Stimulated activated CD8-positive, alpha-beta memory T cell treated with anti-CD3 and anti-CD28 coated beads, Interleukin-15, amount 100 ng/mL, for 24 hours (primary cell): Measurements from ENCODE around the gene BMP3.

Source experiments
- DNase-seq: peaks from one replicate; pipeline ENCODE4 v3.0.0-alpha.2; 2020; ENCODE audit warnings: low read depth

The BMP3 gene

DNA sequence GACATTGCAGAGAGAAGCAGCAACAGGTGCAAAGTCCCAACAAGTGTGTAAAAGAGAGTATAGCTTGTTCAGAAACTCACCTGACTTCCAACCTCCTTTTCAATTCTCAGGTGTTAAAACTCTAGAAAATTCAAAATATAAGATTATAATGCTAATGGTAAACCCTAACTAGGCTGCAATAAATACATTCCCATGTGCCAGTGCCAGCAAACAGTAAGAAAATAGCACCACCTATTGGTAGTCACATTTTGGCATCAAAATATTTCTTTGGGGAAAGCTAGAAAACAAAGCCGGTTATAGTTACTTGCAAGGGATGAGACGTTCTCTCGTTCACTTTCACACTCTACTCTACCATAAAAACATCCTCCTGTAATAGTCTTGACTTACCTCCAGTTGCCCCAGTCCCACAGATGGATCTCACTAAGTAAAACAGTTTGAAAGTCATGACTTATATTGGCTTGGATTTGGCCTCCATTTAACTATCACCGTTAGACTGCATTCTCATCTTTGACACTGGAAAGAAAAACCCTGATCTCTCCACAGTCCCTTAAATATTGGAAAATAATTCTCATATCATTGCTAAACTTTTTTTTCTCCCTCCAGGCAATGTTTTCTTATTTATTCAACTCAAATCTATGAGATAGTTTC is 9.6 kb downstream of the BMP3 start:
- no peak for DNase-seq

DNA sequence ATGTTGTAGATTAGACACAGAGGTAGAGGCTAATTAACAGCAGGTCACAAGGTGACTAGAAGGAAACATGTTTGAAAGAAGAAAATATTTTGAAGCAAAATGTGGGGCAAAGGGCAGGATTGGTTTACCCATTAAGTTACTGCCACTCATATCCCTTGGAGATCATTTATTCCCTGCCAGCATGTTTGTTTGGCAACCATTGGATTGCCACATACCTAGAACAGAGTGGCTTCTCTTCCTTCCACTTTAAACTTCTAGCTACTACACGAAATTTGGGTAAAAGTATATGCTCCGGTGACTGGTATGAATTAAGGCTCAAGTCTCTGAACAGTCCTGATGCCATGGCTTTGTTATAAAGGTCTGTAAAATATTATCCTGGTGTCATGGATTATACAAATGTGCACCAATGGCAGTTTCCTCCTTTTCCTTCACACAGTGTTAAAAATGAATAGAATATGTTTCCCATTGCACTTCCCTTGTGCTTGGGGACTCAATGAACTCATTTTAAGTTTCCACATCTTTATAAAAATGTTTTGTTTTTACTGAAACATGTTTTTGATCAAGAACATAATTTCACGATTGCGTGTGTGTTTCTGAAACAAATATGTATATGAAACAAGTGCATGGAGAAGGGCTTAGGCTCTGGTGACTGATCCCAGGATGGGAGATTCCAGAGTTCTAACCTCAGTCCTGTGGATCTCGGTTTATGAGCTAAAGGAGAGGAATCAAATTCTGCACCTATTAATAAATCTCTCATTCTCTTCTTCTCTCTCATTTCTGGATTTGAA is 12.3 kb downstream of the BMP3 start:
- no peak for DNase-seq

GRCh38 chr4:81049330-81049729 is 18.8 kb downstream of the BMP3 start:
- DNase-seq: no peak

DNA sequence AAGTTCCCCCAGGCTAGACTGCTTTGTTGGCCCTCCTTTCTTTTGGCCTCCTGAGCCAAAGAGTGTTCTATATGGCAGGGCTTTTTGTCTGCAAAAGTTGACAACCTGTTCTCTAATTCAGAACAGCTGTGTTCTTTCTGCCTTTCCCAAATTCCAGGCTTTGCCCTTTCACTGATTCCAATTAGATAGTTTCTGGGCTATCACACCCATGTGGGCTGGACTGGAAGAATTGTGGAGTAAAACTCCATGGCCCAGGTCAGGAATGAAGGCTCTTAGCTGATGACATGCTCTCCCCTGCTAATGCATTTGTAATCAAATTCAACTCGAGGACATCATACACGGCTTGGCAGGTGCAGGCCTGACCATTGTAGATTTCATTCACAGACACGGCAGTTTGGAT is 19.4 kb downstream of the BMP3 start:
- no peak for DNase-seq

- DNase-seq: no peak
These were observed 21.9 kb downstream of the BMP3 start for GRCh38 chr4:81052119-81053068.

DNA sequence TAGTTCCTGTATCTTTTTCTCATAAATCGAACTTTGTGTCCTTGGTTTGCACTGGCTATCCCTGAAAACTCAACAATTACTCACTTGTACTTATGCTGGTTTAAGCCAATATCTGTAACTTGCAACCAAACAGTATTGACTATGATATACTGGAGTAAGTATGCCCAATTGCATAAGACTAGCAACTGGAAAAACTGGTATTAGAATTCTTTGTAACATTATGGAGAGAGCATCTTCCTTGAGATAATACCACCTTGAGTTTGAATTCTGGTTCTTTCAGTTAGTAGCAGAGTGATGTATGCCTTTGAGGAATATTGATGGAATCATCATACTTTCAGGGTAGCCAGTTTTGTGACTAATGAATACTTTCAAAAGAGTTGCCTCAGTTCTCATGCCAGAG is 28.1 kb downstream of the BMP3 start:
- DNase-seq: no peak

DNA sequence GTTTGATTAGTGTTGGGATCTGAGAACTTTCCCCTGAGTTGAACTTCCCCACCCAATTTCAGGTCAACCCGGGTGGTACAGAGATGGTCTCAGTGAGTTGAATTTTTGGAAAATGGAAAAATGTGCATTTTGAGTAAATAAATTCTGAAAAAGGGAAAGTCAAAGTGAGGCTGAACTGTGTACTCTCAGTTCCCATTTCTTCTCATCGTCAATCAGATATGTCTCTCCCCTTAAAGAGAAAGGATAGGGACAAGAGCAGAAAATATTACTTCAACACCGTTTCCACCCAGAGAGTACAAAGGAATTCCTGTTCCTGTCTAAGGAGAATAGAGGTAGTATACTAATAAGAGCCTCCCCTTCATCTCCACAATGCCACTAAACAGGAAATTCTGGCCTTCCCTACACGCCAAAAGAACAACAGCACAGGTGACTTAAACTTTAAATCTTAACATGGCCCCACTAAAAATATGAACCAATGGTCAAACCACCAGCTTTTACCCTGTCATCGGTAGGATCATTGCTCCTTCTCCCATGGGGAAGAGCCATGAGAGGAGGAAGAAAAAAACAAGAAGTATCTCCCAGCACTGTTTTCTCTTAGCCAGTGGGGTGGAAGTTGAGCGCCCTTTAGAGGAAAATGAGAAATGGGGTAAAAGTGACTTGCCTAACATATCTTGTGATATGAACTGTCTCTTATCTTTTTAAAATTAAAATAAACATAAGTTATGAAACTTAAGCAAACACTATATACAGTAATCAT is 30.3 kb downstream of the BMP3 start:
- DNase-seq: no peak

DNA sequence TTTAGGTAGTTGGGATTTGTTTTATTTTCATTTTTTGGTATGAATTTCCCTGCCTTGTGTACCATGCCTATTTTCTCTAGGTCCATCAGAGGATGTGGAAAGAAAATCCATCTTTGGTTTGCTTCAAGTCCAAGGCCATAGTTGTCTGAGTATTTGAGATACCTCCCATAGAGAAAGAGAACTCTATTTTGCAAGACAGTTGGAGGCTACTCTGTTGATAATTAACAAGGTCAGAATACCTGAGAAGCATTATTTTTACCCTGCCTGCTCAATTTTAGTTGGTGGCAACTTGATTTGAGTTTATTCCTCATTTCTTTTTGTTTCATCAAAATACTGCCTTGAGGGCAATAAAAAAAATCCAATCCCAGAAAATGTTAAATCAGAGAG is 30.8 kb downstream of the BMP3 start:
- DNase-seq: no peak

DNA sequence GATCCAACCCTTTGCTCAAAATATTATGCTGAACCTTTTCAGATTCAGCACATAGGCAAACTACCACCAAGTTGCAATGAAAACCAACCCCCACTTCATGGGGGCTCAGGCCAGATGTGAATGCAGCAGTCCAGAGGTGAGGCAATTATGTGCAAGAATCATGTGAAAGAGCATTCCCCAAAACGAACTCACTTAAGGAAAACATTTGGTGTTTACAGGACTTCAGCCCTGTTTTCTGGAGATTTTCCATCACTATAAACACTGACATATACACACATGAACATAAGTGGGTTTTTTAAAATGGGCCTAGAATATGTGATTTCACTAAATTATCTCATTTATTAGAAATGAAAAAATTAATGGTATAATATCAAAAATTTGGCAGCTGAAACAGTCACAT is 31.5 kb downstream of the BMP3 start:
- DNase-seq: no peak

GRCh38 chr4:81065446-81065845 is 34.9 kb downstream of the BMP3 start:
- no peak for DNase-seq

GRCh38 chr4:81069706-81070331 is 39.3 kb downstream of the BMP3 start:
- peak; percentile 2 for DNase-seq

DNA sequence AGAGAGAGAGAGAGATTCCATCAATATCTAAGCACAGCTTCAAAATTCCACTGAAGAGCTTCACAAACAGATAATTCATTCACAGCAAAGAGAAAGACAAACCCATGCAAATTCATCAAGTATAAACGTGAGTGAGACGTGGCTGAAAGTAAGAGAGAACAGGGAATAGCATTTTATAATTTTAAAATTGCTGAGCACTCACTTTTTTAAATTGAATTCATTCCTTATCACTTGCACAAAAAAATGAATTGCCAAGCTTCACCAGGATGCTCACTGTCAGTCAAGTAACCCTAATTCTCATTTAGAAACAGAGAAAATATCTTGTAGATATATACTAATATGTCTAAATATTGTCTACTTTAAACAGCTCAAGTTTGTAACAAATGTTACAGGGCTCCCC is 40.5 kb downstream of the BMP3 start:
- no peak for DNase-seq

- no peak for DNase-seq
These were observed 50.6 kb downstream of the BMP3 start for GRCh38 chr4:81081156-81081555.

DNA sequence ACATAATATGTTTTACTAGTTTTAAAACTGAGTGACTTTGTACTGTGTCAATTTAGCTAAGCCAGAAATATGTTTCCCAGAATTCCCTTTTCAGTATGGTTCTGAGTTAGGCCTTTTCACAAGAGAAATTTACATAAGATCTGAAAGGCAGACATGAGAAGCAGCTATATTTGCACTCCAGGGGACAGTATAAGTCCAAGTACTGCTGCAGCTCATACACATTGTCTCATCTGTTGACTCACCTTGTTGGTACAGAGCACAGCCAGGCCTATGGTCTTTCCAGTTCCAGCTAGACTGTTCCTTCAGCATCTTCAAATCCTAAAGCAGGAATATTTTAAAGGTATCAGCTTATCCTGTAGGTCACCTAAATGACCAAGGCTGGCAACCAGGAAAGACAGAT is 53.5 kb downstream of the BMP3 start:
- no peak for DNase-seq

GRCh38 chr4:81084634-81085033 is 54.1 kb downstream of the BMP3 start:
- no peak for DNase-seq

DNA sequence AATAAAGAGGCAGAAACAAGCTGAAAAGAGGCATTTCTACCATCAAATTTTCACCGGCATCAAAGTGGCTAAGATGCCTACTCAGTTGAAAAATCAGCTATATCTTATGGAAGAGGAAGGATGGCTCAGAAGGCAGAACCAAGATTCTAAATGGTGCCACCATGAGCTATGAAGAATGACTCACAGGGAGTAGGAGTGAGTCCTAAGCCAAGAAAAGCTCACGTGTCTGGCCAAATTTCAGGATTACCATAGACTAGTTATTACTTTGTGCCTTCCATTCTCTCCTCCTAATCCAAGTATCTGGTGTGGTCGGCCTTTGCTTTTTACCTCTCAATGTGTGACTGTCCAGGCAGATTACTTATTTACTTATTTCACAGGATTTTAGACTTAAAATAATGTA is 54.8 kb downstream of the BMP3 start:
- no peak for DNase-seq

GRCh38 chr4:81085979-81086378 is 55.5 kb downstream of the BMP3 start:
- no peak for DNase-seq

GRCh38 chr4:81093720-81094401 is 63.4 kb downstream of the BMP3 start:
- no peak for DNase-seq

GRCh38 chr4:81095389-81095788 is 64.9 kb downstream of the BMP3 start:
- no peak for DNase-seq

DNA sequence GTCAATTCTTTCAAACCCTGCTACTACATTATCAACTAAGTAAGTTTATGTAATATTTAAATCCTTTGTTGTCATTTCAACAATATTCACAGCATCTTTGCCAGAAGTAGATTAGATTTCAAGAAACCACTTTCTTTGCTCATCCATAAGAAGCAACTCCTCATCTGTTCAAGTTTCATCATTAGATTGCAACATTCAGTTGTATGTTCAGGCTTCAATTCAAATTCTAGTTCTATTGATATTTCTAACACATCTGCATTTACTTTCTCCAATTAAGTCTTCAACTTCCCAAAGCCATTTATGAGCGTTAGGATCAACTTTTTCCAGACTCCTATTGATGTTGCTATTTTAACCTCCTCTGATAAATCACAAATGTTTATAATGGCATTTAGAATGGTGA is 66.1 kb downstream of the BMP3 start:
- DNase-seq: no peak

- no peak for DNase-seq
These were observed 71.6 kb downstream of the BMP3 start for GRCh38 chr4:81102107-81102506.
